Ishikawa (cell line): Measurements from ENCODE around the gene STON2.
A peak's percentile ranks its signal among the peaks of the same experiment; 100 is the strongest.

Source experiments
- CEBPB ChIP-seq: IDR thresholded peaks from 2 replicates; pipeline ENCODE4 v1.6.1; 2012
- CREB1 ChIP-seq: IDR thresholded peaks from 2 replicates; pipeline ENCODE4 v1.6.1; 2012; ENCODE audit warnings: low read depth
- EGR1 ChIP-seq: IDR thresholded peaks from 2 replicates; pipeline ENCODE4 v1.6.1; 2012
- EP300 ChIP-seq: IDR thresholded peaks from 2 replicates; pipeline ENCODE4 v1.6.1; 2012; ENCODE audit warnings: borderline replicate concordance
- FOXM1 ChIP-seq: IDR thresholded peaks from 2 replicates; pipeline ENCODE4 v1.6.1; 2012; ENCODE audit warnings: low read depth, borderline replicate concordance
- MAX ChIP-seq: IDR thresholded peaks from 2 replicates; pipeline ENCODE4 v1.6.1; 2012
- NFIC ChIP-seq: IDR thresholded peaks from 2 replicates; pipeline ENCODE4 v1.6.1; 2012
- RAD21 ChIP-seq: IDR thresholded peaks from 2 replicates; pipeline ENCODE4 v1.6.1; 2012; ENCODE audit warnings: low read depth
- REST ChIP-seq: IDR thresholded peaks from 2 replicates; pipeline ENCODE4 v1.6.1; 2012; ENCODE audit warnings: low read depth, mild to moderate bottlenecking
- TAF1 ChIP-seq: IDR thresholded peaks from 2 replicates; pipeline ENCODE4 v1.6.1; 2012; ENCODE audit warnings: low read depth, mild to moderate bottlenecking
- TCF12 ChIP-seq: IDR thresholded peaks from 2 replicates; pipeline ENCODE4 v1.6.1; 2012; ENCODE audit warnings: low read depth
- TEAD4 ChIP-seq: IDR thresholded peaks from 2 replicates; pipeline ENCODE4 v1.6.1; 2012
- USF1 ChIP-seq: IDR thresholded peaks from 2 replicates; pipeline ENCODE4 v1.6.1; 2012
- YY1 ChIP-seq: IDR thresholded peaks from 2 replicates; pipeline ENCODE4 v1.6.1; 2012; ENCODE audit warnings: low read depth
- ZBTB7A ChIP-seq: IDR thresholded peaks from 2 replicates; pipeline ENCODE4 v1.6.1; 2012; ENCODE audit warnings: low read depth

STON2 gene

GRCh38 chr14:81441626-81442134, 41.6 kb upstream of the STON2 start:
- TF ChIP-seq RAD21, result no peak
- TF ChIP-seq EGR1, result no peak
- TF ChIP-seq TCF12, result no peak
- no peak for TF ChIP-seq MAX
- no peak for TF ChIP-seq CEBPB
- TF ChIP-seq YY1, result no peak
- TF ChIP-seq FOXM1, result no peak
- no peak for TF ChIP-seq TAF1
- TF ChIP-seq USF1, result no peak
- TF ChIP-seq TEAD4, result no peak

GRCh38 chr14:81440041-81440440, 39.9 kb upstream of the STON2 start:
- no peak for TF ChIP-seq NFIC
- no peak for TF ChIP-seq TAF1
- no peak for TF ChIP-seq TCF12
- no peak for TF ChIP-seq YY1

- TF ChIP-seq USF1, result no peak
- TF ChIP-seq TAF1, result no peak
- TF ChIP-seq RAD21, result no peak
- no peak for TF ChIP-seq YY1
- no peak for TF ChIP-seq NFIC
- no peak for TF ChIP-seq EP300
- no peak for TF ChIP-seq CREB1
- TF ChIP-seq TEAD4, result no peak
Observed at GRCh38 chr14:81437244-81437643, 37.1 kb upstream of the STON2 start.

- TF ChIP-seq TEAD4 (no peak), CEBPB (peak; percentile 56; the same call in 1 of the 2 replicates), MAX (peak; percentile 82), TAF1 (peak; percentile 61; the same call in 1 of the 2 replicates), NFIC (no peak)
Observed at GRCh38 chr14:81436296-81437138, 36.4 kb upstream of the STON2 start.

- TF ChIP-seq USF1, result no peak
- peak; percentile 49 for TF ChIP-seq MAX
- TF ChIP-seq YY1, result no peak
- TF ChIP-seq EP300, result 0 out of 2 replicates have a peak, but pooled peaks have one; percentile 28
- no peak for TF ChIP-seq CEBPB
- TF ChIP-seq REST, result peak; percentile 92
- TF ChIP-seq RAD21, result 0 out of 2 replicates have a peak, but pooled peaks have one; percentile 5
- TF ChIP-seq EGR1, result no peak; the same call in 1 of the 2 replicates
- TF ChIP-seq TEAD4, result no peak
- TF ChIP-seq TAF1, result no peak
- no peak for TF ChIP-seq CREB1
- peak; percentile 50 for TF ChIP-seq NFIC
- TF ChIP-seq ZBTB7A, result peak; percentile 66
- TF ChIP-seq TCF12, result no peak
- no peak for TF ChIP-seq FOXM1
Observed at GRCh38 chr14:81435391-81436295, 35.5 kb upstream of the STON2 start.

GRCh38 chr14:81435048-81435390, 34.9 kb upstream of the STON2 start:
- TF ChIP-seq EGR1 (no peak), EP300 (no peak), REST (no peak), TEAD4 (no peak), TCF12 (no peak), MAX (no peak), ZBTB7A (no peak), NFIC (no peak), YY1 (no peak), TAF1 (no peak), USF1 (no peak), RAD21 (no peak), CEBPB (no peak)
